ENCODE data around the gene TRIB2.

The TRIB2 gene

GRCh38 chr2:12721566-12722446, 5.1 kb downstream of the TRIB2 start:
- no peak for DNase-seq

- no peak for DNase-seq
These were observed 5.9 kb downstream of the TRIB2 start for GRCh38 chr2:12722447-12723316.

GRCh38 chr2:12723736-12724463, 7.2 kb downstream of the TRIB2 start:
- DNase-seq: no peak

GRCh38 chr2:12725233-12726187, 8.8 kb downstream of the TRIB2 start:
- no peak for DNase-seq

GRCh38 chr2:12726271-12726670, 9.5 kb downstream of the TRIB2 start:
- DNase-seq: no peak

GRCh38 chr2:12727065-12727464, 10.3 kb downstream of the TRIB2 start:
- no peak for DNase-seq

GRCh38 chr2:12727641-12728040, 10.9 kb downstream of the TRIB2 start:
- DNase-seq: no peak

- no peak for DNase-seq
These were observed 11.6 kb downstream of the TRIB2 start for GRCh38 chr2:12728221-12728777.

GRCh38 chr2:12730265-12730664, 13.5 kb downstream of the TRIB2 start:
- DNase-seq: no peak

GRCh38 chr2:12731701-12732280, 15.1 kb downstream of the TRIB2 start:
- DNase-seq: no peak

GRCh38 chr2:12732651-12733050, 15.9 kb downstream of the TRIB2 start:
- DNase-seq: no peak

- DNase-seq: no peak
These were observed 17.1 kb downstream of the TRIB2 start for GRCh38 chr2:12733846-12734245.

- DNase-seq: no peak
These were observed 18.3 kb downstream of the TRIB2 start for GRCh38 chr2:12734914-12735654.

- no peak for DNase-seq
These were observed 20.6 kb downstream of the TRIB2 start for GRCh38 chr2:12737297-12737696.

GRCh38 chr2:12737738-12738485, 21.2 kb downstream of the TRIB2 start:
- no peak for DNase-seq

- no peak for DNase-seq
These were observed 23.1 kb downstream of the TRIB2 start for GRCh38 chr2:12739721-12740254.

GRCh38 chr2:12741380-12741779, 24.6 kb downstream of the TRIB2 start:
- no peak for DNase-seq

- DNase-seq: no peak
These were observed 26.2 kb downstream of the TRIB2 start for GRCh38 chr2:12742891-12743290.

GRCh38 chr2:12750166-12750905, 33.6 kb downstream of the TRIB2 start:
- no peak for DNase-seq
